Muscle of leg (tissue), 11 donors: ENCODE measurements around the gene DMXL2. TPM values are rescaled to one million over a fixed set of nuclear protein-coding genes. Genes with fewer than 3 reads are reported as not detected.

Experiments used
- DNase-seq: peaks from one replicate; pipeline ENCODE4 v3.0.0; 2013
- H3K27ac ChIP-seq: one replicate; pipeline ENCODE4 v1.5.1; 2013; ENCODE audit warnings: mild to moderate bottlenecking, low read length, control low read depth
- H3K27me3 ChIP-seq: one replicate; pipeline ENCODE4 v1.6.1; 2013; ENCODE audit warnings: low read length; ENCODE audit not compliant: control insufficient read depth, insufficient read depth
- H3K36me3 ChIP-seq: one replicate; pipeline ENCODE4 v1.6.1; 2013; ENCODE audit warnings: low read length; ENCODE audit not compliant: control insufficient read depth, insufficient read depth
- H3K4me1 ChIP-seq: one replicate; pipeline ENCODE4 v1.6.1; 2013; ENCODE audit warnings: low read length; ENCODE audit not compliant: control insufficient read depth, insufficient read depth
- H3K4me3 ChIP-seq: one replicate; pipeline ENCODE4 v1.5.1; 2013; ENCODE audit warnings: low read length, control low read depth
- H3K9me3 ChIP-seq: replicated peaks from 2 replicates; pipeline ENCODE4 v1.6.1; 2013; ENCODE audit warnings: low read depth, low read length; ENCODE audit not compliant: control insufficient read depth
- WGBS: methylation state at CpG from one replicate; pipeline ENCODE4 v1.1.5; 2013; ENCODE audit warnings: missing lambda C conversion rate; ENCODE audit not compliant: insufficient coverage; 5-methylcytosine and 5-hydroxymethylcytosine counted together
- polyA plus RNA-seq, 8 donors: library from polyadenylated mRNA; unstranded; fragments of 120-200 nt; gene quantifications; one replicate each; pipeline versions ENCODE4 v1.2.1 to v1.2.3, GENCODE V29; 2013; ENCODE audit warnings: inconsistent platforms in 1 of 8, low replicate concordance in 1 of 8; ENCODE audit not compliant: insufficient read length in 8 of 8, insufficient read depth in 1 of 8
- total RNA-seq: library from RNA; stranded (reverse); fragments of 120-200 nt; gene quantifications from one replicate; pipeline ENCODE4 v1.2.4, GENCODE V29; 2013

Gene DMXL2
- total and polyA plus RNA-seq, 9 donors, result 13.9 to 27.0 (median 21.4) TPM

GRCh38 chr15:51496246-51496645 is 126.3 kb downstream of the DMXL2 start:
- Histone ChIP-seq H3K27me3 (no peaks in the 10 kb centered on the region), H3K36me3 (peaks cover 9% of the 10 kb centered on the region), H3K9me3 (no peaks in the 10 kb centered on the region), H3K27ac (no peak overlapping the region), H3K4me3 (no peak overlapping the region), H3K4me1 (no peaks in the 10 kb centered on the region)
- DNase-seq, result no peak
- 57% methylated on average over 1 of the region's 1 CpG for WGBS

- no peaks in the 10 kb centered on the region for H3K9me3 ChIP-seq
- no peaks in the 10 kb centered on the region for H3K4me1 ChIP-seq
- H3K36me3 ChIP-seq, result peaks cover 9% of the 10 kb centered on the region
- H3K27ac ChIP-seq, result no peak overlapping the region
- WGBS, result no CpG with 5 or more reads among the region's 9 CpGs
- H3K27me3 ChIP-seq, result no peaks in the 10 kb centered on the region
- no peak overlapping the region for H3K4me3 ChIP-seq
- DNase-seq, result no peak
Measured at GRCh38 chr15:51494411-51495314, 127.9 kb downstream of the DMXL2 start.

- WGBS, result no CpG with 5 or more reads among the region's 2 CpGs
- Histone ChIP-seq H3K9me3 (no peaks in the 10 kb centered on the region), H3K27me3 (no peaks in the 10 kb centered on the region), H3K4me3 (no peak overlapping the region), H3K27ac (no peak overlapping the region), H3K4me1 (no peaks in the 10 kb centered on the region), H3K36me3 (peaks cover 2% of the 10 kb centered on the region)
- DNase-seq, result no peak
Measured at GRCh38 chr15:51493892-51494291, 128.7 kb downstream of the DMXL2 start.

- H3K4me3 ChIP-seq, result no peak overlapping the region
- no peaks in the 10 kb centered on the region for H3K4me1 ChIP-seq
- no CpG with 5 or more reads among the region's 4 CpGs for WGBS
- no peaks in the 10 kb centered on the region for H3K9me3 ChIP-seq
- peaks cover 4% of the 10 kb centered on the region for H3K36me3 ChIP-seq
- H3K27me3 ChIP-seq, result no peaks in the 10 kb centered on the region
- DNase-seq, result no peak
- H3K27ac ChIP-seq, result no peak overlapping the region
Measured at GRCh38 chr15:51492528-51492927, 130.0 kb downstream of the DMXL2 start.

GRCh38 chr15:51491941-51492340 is 130.6 kb downstream of the DMXL2 start:
- Histone ChIP-seq H3K9me3 (no peaks in the 10 kb centered on the region), H3K36me3 (peaks cover 7% of the 10 kb centered on the region), H3K27me3 (no peaks in the 10 kb centered on the region), H3K4me1 (no peaks in the 10 kb centered on the region), H3K27ac (no peak overlapping the region), H3K4me3 (no peak overlapping the region)
- WGBS, result no CpG with 5 or more reads among the region's 5 CpGs
- DNase-seq, result no peak

GRCh38 chr15:51484781-51485180 is 137.8 kb downstream of the DMXL2 start:
- no CpG with 5 or more reads among the region's 1 CpG for WGBS
- H3K4me1 ChIP-seq, result no peaks in the 10 kb centered on the region
- H3K27me3 ChIP-seq, result no peaks in the 10 kb centered on the region
- no peak overlapping the region for H3K27ac ChIP-seq
- no peak overlapping the region for H3K4me3 ChIP-seq
- H3K36me3 ChIP-seq, result peaks cover 10% of the 10 kb centered on the region
- DNase-seq, result no peak
- H3K9me3 ChIP-seq, result peaks cover 17% of the 10 kb centered on the region

- H3K9me3 ChIP-seq, result peaks cover 17% of the 10 kb centered on the region
- no peaks in the 10 kb centered on the region for H3K27me3 ChIP-seq
- DNase-seq, result no peak
- peaks cover 10% of the 10 kb centered on the region for H3K36me3 ChIP-seq
- no peak overlapping the region for H3K4me3 ChIP-seq
- 100% methylated on average over 2 of the region's 3 CpGs for WGBS
- no peaks in the 10 kb centered on the region for H3K4me1 ChIP-seq
- H3K27ac ChIP-seq, result no peak overlapping the region
Measured at GRCh38 chr15:51483985-51484384, 138.6 kb downstream of the DMXL2 start.

GRCh38 chr15:51483520-51483919 is 139.1 kb downstream of the DMXL2 start:
- H3K27me3 ChIP-seq, result no peaks in the 10 kb centered on the region
- 88% methylated on average over 8 of the region's 8 CpGs for WGBS
- peaks cover 17% of the 10 kb centered on the region for H3K9me3 ChIP-seq
- H3K36me3 ChIP-seq, result peaks cover 10% of the 10 kb centered on the region
- H3K4me1 ChIP-seq, result no peaks in the 10 kb centered on the region
- DNase-seq, result no peak
- H3K27ac ChIP-seq, result no peak overlapping the region
- no peak overlapping the region for H3K4me3 ChIP-seq

- Histone ChIP-seq H3K27me3 (no peaks in the 10 kb centered on the region), H3K9me3 (no peaks in the 10 kb centered on the region), H3K4me3 (no peak overlapping the region), H3K4me1 (no peaks in the 10 kb centered on the region), H3K36me3 (no peaks in the 10 kb centered on the region), H3K27ac (no peak overlapping the region)
- DNase-seq, result no peak
Measured at GRCh38 chr15:51475736-51476135, 146.8 kb downstream of the DMXL2 start.

- Histone ChIP-seq H3K27me3 (no peaks in the 10 kb centered on the region), H3K4me1 (no peaks in the 10 kb centered on the region), H3K27ac (no peak overlapping the region), H3K9me3 (no peaks in the 10 kb centered on the region), H3K36me3 (peaks cover 11% of the 10 kb centered on the region), H3K4me3 (no peak overlapping the region)
- DNase-seq, result no peak
- WGBS, result no CpG with 5 or more reads among the region's 5 CpGs
Measured at GRCh38 chr15:51470512-51470911, 152.1 kb downstream of the DMXL2 start.
